ENCODE data around the gene NCAPH2. TPM values are rescaled to one million over a fixed set of nuclear protein-coding genes. Genes with fewer than 3 reads are reported as not detected.

Gene NCAPH2
- total RNA-seq, 1 donor from 2014 or later: 41.7 TPM

DNA sequence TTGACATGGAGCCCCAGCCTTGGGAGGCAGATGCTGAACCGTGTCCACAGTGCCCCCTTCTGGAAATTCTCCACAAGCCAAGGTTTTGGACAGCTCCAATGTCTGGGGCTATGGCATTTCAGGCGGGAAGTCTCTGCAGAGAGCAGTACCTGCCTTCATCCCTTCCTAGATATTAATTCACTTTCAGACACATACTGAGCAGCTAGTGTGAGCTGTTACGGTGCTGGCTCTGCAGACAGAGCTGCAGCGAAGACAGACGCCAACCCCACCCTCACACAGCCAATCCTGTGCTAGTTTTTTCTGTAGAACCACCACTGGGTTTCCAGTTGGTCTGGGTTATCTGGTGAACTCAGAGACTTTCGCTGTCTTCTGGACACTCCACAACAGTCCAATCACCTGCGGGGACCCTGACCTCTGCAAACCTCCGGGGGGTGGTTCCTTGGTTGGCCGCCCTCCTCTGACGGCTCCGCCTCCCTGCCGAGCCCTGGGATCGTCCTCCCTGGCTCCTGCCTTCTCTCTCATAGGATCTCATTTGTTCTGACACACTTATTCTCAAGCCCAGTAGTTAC lies 9.6 kb upstream of the NCAPH2 start:
- peaks cover 8 to 11% of the 10 kb centered on the region in 2 donors for H3K36me3 ChIP-seq

DNA sequence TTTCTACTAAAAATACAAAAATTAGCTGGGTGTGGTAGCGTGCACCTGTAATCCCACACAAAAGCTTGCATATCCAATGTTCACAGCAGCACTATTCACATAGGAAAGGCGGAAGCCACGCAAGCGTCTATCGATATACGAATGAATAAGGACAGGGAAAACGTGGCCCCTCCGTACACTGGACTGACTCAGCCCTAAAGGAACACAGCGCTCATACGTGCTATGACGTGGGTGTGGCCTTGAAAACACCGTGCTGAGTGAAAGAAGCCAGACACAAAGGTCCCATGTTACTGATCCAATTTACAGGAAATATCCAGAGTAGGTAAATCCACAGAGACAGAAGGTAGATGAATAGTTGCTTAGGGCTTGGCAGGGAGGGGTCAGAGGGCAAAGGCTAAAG lies 7.6 kb upstream of the NCAPH2 start:
- intact Hi-C loops (cut with DNase I): loop anchor here (10.0 kb wide), 1 partner anchor 536 kb away; the partner anchor contains the start of gene PIM3
- no peaks in the 10 kb centered on the region for H3K4me1 ChIP-seq
- no peak overlapping the region for H3K27ac ChIP-seq
- no peaks in the 10 kb centered on the region for H3K27me3 ChIP-seq
- DNase-seq (ENCODE audit: low spot score in 2 of 2): no peak
- H3K9me3 ChIP-seq: no peaks in the 10 kb centered on the region
- no peak overlapping the region for H3K4me3 ChIP-seq
- TF ChIP-seq, protein P1, sequence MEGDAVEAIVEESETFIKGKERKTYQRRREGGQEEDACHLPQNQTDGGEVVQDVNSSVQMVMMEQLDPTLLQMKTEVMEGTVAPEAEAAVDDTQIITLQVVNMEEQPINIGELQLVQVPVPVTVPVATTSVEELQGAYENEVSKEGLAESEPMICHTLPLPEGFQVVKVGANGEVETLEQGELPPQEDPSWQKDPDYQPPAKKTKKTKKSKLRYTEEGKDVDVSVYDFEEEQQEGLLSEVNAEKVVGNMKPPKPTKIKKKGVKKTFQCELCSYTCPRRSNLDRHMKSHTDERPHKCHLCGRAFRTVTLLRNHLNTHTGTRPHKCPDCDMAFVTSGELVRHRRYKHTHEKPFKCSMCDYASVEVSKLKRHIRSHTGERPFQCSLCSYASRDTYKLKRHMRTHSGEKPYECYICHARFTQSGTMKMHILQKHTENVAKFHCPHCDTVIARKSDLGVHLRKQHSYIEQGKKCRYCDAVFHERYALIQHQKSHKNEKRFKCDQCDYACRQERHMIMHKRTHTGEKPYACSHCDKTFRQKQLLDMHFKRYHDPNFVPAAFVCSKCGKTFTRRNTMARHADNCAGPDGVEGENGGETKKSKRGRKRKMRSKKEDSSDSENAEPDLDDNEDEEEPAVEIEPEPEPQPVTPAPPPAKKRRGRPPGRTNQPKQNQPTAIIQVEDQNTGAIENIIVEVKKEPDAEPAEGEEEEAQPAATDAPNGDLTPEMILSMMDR (IDR thresholded peaks at IDR 0.05): no peak
- peaks cover 24 to 27% of the 10 kb centered on the region in 2 donors for H3K36me3 ChIP-seq

More for the DNA sequence above, 9.6 kb upstream of the NCAPH2 start:
- H3K27ac ChIP-seq: no peak overlapping the region
- no peaks in the 10 kb centered on the region for H3K4me1 ChIP-seq
- intact Hi-C loops (cut with DNase I): no loop called here
- TF ChIP-seq, protein P1 (IDR thresholded peaks at IDR 0.05): peak in 2 of 3 experiments; percentile 39 to 44
- H3K27me3 ChIP-seq: no peaks in the 10 kb centered on the region
- H3K9me3 ChIP-seq: no peaks in the 10 kb centered on the region
- DNase-seq (ENCODE audit: low spot score in 2 of 2): no peak
- no peak overlapping the region for H3K4me3 ChIP-seq

DNA sequence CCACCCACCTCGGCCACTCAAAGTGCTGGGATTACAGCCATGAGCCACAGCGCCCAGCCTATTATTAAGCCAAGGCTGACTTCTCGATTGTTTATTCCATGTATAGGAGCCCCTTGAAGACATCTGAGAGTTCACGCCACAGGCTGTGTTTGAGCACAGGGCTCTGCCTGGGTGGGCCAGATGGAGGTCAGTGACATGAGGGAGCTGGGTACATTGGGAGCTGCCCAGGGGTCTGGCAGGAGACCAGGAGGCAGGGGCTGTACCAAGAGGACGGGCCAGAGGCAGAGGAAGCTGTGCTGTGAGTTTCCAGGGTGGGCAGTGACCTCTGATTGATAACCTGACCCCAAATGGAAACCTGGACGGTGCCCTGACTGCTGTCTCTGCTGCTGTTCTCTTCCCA lies 5.9 kb upstream of the NCAPH2 start:
- intact Hi-C loops (cut with DNase I): loop anchor here (10.0 kb wide), 1 partner anchor 537 kb away; the partner anchor contains the start of gene PIM3
- Histone ChIP-seq H3K27me3 (no peaks in the 10 kb centered on the region), H3K27ac (no peak overlapping the region), H3K36me3 (peaks cover 30 to 33% of the 10 kb centered on the region in 2 donors), H3K9me3 (no peaks in the 10 kb centered on the region), H3K4me1 (peaks cover 9 to 12% of the 10 kb centered on the region in 2 donors), H3K4me3 (no peak overlapping the region)
- TF ChIP-seq, protein P1 (IDR thresholded peaks at IDR 0.05): no peak
- DNase-seq (ENCODE audit: low spot score in 2 of 2): no peak

DNA sequence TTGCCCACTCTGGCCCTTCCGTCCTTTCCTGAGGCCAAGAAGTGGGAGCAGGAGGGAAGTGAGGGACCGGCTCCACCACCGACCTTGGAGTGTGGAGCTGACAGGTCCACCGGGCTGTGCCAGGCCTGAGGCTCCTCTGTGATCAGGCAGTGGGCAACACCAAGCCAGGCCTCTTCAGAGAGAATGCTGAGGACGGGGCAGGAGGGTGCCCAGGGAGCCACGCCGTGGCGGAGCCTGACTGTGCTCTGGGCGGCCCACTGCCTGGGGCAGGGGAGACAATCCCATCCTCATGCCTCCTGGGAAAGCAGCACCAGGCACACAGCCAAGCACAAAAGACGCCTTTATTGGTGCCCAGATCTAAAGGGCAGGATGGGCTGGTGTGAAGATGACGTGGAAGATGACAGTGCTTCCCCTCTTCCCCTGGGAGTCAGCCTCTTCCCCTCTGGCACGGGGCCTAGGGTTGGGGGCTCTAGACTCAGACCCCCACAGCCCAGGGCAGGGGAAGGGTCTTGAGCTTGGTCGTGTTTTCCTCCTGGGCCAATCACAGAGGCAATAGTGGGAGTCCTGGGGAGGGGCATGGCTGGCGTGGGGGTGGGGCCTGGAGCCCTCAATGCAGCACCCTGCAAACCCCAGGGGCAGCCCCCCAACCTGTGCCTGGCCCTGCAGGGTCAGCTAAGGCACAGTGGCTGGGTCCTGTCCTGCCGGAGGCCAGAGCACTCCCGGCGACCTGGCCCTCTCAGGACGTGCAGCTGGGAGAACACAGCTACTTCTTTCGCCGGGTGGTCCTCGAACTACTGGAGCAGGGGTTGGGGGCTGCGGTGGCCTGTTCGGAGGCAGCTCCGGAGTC lies 5.2 kb upstream of the NCAPH2 start:
- no peak for DNase-seq (ENCODE audit: low spot score in 2 of 2)
- H3K4me3 ChIP-seq: no peak overlapping the region

GRCh38 chr22:50503475-50504145 lies 4.4 kb upstream of the NCAPH2 start:
- Histone ChIP-seq H3K4me1 (peaks cover 10 to 12% of the 10 kb centered on the region in 2 donors), H3K27ac (no peak overlapping the region), H3K27me3 (no peaks in the 10 kb centered on the region), H3K4me3 (no peak overlapping the region), H3K36me3 (peaks cover 30 to 33% of the 10 kb centered on the region in 2 donors), H3K9me3 (no peaks in the 10 kb centered on the region)
- TF ChIP-seq, protein P1 (IDR thresholded peaks at IDR 0.05): no peak
- intact Hi-C loops (cut with DNase I): loop anchor here (10.0 kb wide), 1 partner anchor 539 kb away; the partner anchor contains the start of gene PIM3
- no peak for DNase-seq (ENCODE audit: low spot score in 2 of 2)

More for the DNA sequence above, 5.2 kb upstream of the NCAPH2 start:
- no peaks in the 10 kb centered on the region for H3K9me3 ChIP-seq
- H3K4me1 ChIP-seq: peaks cover 10 to 12% of the 10 kb centered on the region in 2 donors
- peaks cover 30 to 33% of the 10 kb centered on the region in 2 donors for H3K36me3 ChIP-seq
- intact Hi-C loops (cut with DNase I): loop anchor here (10.0 kb wide), 1 partner anchor 538 kb away; the partner anchor contains the start of gene PIM3
- TF ChIP-seq, protein P1 (IDR thresholded peaks at IDR 0.05): no peak
- no peak overlapping the region for H3K27ac ChIP-seq
- no peaks in the 10 kb centered on the region for H3K27me3 ChIP-seq
